A549 (cell line): ENCODE results near the gene BTG4. TPM values are rescaled to one million over a fixed set of nuclear protein-coding genes. Genes with fewer than 3 reads are reported as not detected.

Experiments used
- ATAC-seq, 2 experiments: fragments of 200-7000 bp in 1 of 2; fragments of >200 bp in 1 of 2; cut with Nextera tagmentation in 1 of 2; cut with Tn5 transposase in 1 of 2; 3 replicates each; pipeline versions ENCODE4 v1.8.0 to v1.9.1; 2018 to 2020; ENCODE audit warnings: mild to moderate bottlenecking in 1 of 2, moderate library complexity in 1 of 2
- CTCF ChIA-PET: fragments of 300-600 bp; sonication (Branson Sonifier 250); formaldehyde crosslinking; extraction: SDS; loops from one replicate; lab custom pipeline; 2021; ENCODE audit warnings: antibody characterized with exemption, inconsistent platforms; lab: Yijun Ruan, JAX
- POLR2A ChIA-PET: fragments of 350-600 bp; formaldehyde crosslinking; extraction: SDS; loops from one replicate; lab custom pipeline; 2021; ENCODE audit warnings: antibody characterized with exemption, inconsistent platforms; lab: Yijun Ruan, JAX
- DNase-seq, 2 experiments: peaks; one replicate each; pipeline versions ENCODE4 v3.0.0 to v3.0.0-alpha.2; 2011 to 2016; ENCODE audit warnings: low read depth in 1 of 2, low spot score in 1 of 2
- FAIRE-seq: peaks from 2 replicates; lab custom pipeline; 2011; peaks lifted over from hg19 to GRCh38; lab: Jason Lieb, UNC
- H3K27ac ChIP-seq, 2 experiments: fragments of >200 bp; sonication (Bioruptor Twin); formaldehyde crosslinking; 3 replicates each; pipeline ENCODE4 v1.5.1; 2016 to 2017
- H3K4me1 ChIP-seq: fragments of >200 bp; sonication (Bioruptor Twin); formaldehyde crosslinking; 3 replicates; pipeline ENCODE4 v1.6.1; 2016
- H3K4me2 ChIP-seq: fragments of >200 bp; sonication (Bioruptor Twin); formaldehyde crosslinking; 3 replicates; pipeline ENCODE4 v1.6.1; 2016
- H3K4me3 ChIP-seq: fragments of >200 bp; sonication (Bioruptor Twin); formaldehyde crosslinking; 3 replicates; pipeline ENCODE4 v1.5.1; 2016
- H3K9me3 ChIP-seq: fragments of >200 bp; sonication (Bioruptor Twin); formaldehyde crosslinking; 3 replicates; pipeline ENCODE4 v1.6.1; 2016
- CBX2 ChIP-seq: fragments of 200-600 bp; sonication (generic); IDR thresholded peaks from 2 replicates; pipeline ENCODE4 v1.6.1; 2016; ENCODE audit warnings: low read depth, mild to moderate bottlenecking, borderline replicate concordance
- CBX8 ChIP-seq: fragments of 200-600 bp; sonication (generic); IDR thresholded peaks from 2 replicates; pipeline ENCODE4 v1.6.1; 2016
- CEBPB ChIP-seq, 2 experiments: fragments of >200 bp in 1 of 2; sonication (Bioruptor Twin) in 1 of 2; formaldehyde crosslinking in 1 of 2; IDR thresholded peaks; 2 replicates each; pipeline ENCODE4 v1.6.1; 2012 to 2016
- CHD4 ChIP-seq: fragments of 200-600 bp; sonication (generic); IDR thresholded peaks from 2 replicates; pipeline ENCODE4 v1.6.1; 2016; ENCODE audit warnings: antibody characterized with exemption, mild to moderate bottlenecking, borderline replicate concordance
- ELK1 ChIP-seq: fragments of 150-350 bp; IDR thresholded peaks from 2 replicates; pipeline ENCODE4 v1.6.1; 2014; ENCODE audit warnings: low read depth, mild to moderate bottlenecking, low read length
- EP300 ChIP-seq, 2 experiments: fragments of >200 bp; sonication (Bioruptor Twin); formaldehyde crosslinking; IDR thresholded peaks; 2 replicates in 1 of 2; 3 replicates in 1 of 2; pipeline ENCODE4 v1.6.1; 2016 to 2017
- ESRRA ChIP-seq: fragments of 150-350 bp; IDR thresholded peaks from 2 replicates; pipeline ENCODE4 v1.6.1; 2014; ENCODE audit warnings: mild to moderate bottlenecking, low read length, borderline replicate concordance
- FOSB ChIP-seq: fragments of 250-450 bp; sonication (Bioruptor Pico); IDR thresholded peaks from 2 replicates; pipeline ENCODE4 v1.5.0; 2020; ENCODE audit warnings: mild to moderate bottlenecking, moderate library complexity
- GATA3 ChIP-seq: IDR thresholded peaks from 2 replicates; pipeline ENCODE4 v1.6.1; 2012; ENCODE audit warnings: borderline replicate concordance
- HDAC2 ChIP-seq: fragments of 200-600 bp; sonication (generic); IDR thresholded peaks from 2 replicates; pipeline ENCODE4 v1.6.1; 2016
- HMGXB4 ChIP-seq: fragments of 250-450 bp; sonication (Bioruptor Pico); IDR thresholded peaks from 2 replicates; pipeline ENCODE4 v1.5.0; 2021; ENCODE audit warnings: mild to moderate bottlenecking, moderate library complexity, borderline replicate concordance
- JUNB ChIP-seq: fragments of >200 bp; sonication (Bioruptor Twin); formaldehyde crosslinking; IDR thresholded peaks from 2 replicates; pipeline ENCODE4 v1.6.1; 2016
- KDM5A ChIP-seq: fragments of 200-600 bp; sonication (generic); IDR thresholded peaks from 2 replicates; pipeline ENCODE4 v1.6.1; 2016; ENCODE audit warnings: antibody characterized with exemption, mild to moderate bottlenecking
- MAFK ChIP-seq: fragments of 450-650 bp; IDR thresholded peaks from 2 replicates; pipeline ENCODE4 v1.6.1; 2014; ENCODE audit not compliant: partially characterized antibody
- NFE2L2 ChIP-seq: fragments of 150-350 bp; conservative IDR thresholded peaks from 2 replicates; pipeline ENCODE4 v1.6.1; 2014; ENCODE audit warnings: low read length
- PHF8 ChIP-seq: fragments of 200-600 bp; sonication (generic); IDR thresholded peaks from 2 replicates; pipeline ENCODE4 v1.6.1; 2016; ENCODE audit warnings: low read depth, mild to moderate bottlenecking, antibody characterized with exemption, moderate library complexity, borderline replicate concordance
- RAD21 ChIP-seq, 2 experiments: fragments of >200 bp in 1 of 2; sonication (Bioruptor Twin) in 1 of 2; formaldehyde crosslinking in 1 of 2; IDR thresholded peaks in 1 of 2; conservative IDR thresholded peaks in 1 of 2; 2 replicates in 1 of 2; 3 replicates in 1 of 2; pipeline ENCODE4 v1.6.1; 2012 to 2018; ENCODE audit warnings: inconsistent platforms in 1 of 2
- TFCP2L1 ChIP-seq: fragments of 250-450 bp; sonication (Bioruptor Pico); IDR thresholded peaks from 2 replicates; pipeline ENCODE4 v1.5.0; 2021; ENCODE audit warnings: mild to moderate bottlenecking
- ZC3H11A ChIP-seq: fragments of 450-650 bp; IDR thresholded peaks from 2 replicates; pipeline ENCODE4 v1.6.1; 2014; ENCODE audit warnings: antibody characterized with exemption, mild to moderate bottlenecking
- ZNF302 ChIP-seq: fragments of 250-450 bp; sonication (Bioruptor Pico); IDR thresholded peaks from 2 replicates; pipeline ENCODE4 v1.9.0; 2021; ENCODE audit warnings: inconsistent platforms, mild to moderate bottlenecking, moderate library complexity
- ZSCAN20 ChIP-seq: fragments of 250-450 bp; sonication (Bioruptor Pico); IDR thresholded peaks from 2 replicates; pipeline ENCODE4 v1.8.0; 2022; ENCODE audit warnings: mild to moderate bottlenecking, moderate library complexity
- WGBS: methylation state at CpG from one replicate; pipeline ENCODE4 v1.1.6; 2017; ENCODE audit errors: missing lambda C conversion rate; 5-methylcytosine and 5-hydroxymethylcytosine counted together
- polyA plus RNA-seq, 4 experiments: library from polyadenylated mRNA; depleted of rRNA in 3 of 4; stranded (reverse); fragments of >200 nt; fragmentation: RNase III in 1 of 4; extraction: RNeasy Plus Mini Kit Qiagen cat#74134 plus additional on column Dnase treatment in 1 of 4; gene quantifications; 2 replicates in 3 of 4; 3 replicates in 1 of 4; pipeline ENCODE4 v1.2.3, GENCODE V29; 2011 to 2017
- TF ChIP-seq, protein P1 (sequence below): fragments of 200-600 bp; sonication (generic); IDR thresholded peaks from 2 replicates; pipeline ENCODE4 v1.6.1; 2016; ENCODE audit warnings: antibody characterized with exemption, mild to moderate bottlenecking, moderate library complexity

BTG4 gene
- polyA plus RNA-seq, 2 of the 4 experiments (the other 2 are of a cell fraction): 0.23 to 0.36 TPM

DNA sequence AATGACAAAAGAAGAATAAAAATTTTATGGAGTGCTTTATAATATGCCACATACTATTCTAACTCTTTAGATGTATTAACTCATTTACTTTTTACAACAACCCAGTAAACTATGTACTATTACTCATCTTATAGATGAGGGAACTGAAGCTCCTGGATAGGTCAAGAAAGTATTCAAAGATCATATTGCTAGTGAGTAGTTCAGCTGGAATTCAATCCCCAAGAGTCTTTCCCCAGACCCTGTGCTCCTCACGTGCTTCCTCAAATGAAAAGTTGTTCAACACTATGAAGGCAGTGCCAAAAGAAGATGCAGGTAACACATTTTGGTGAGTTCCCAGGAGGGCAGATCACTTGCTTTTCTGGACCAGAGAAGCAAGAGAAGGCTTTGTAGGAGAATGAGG is 46.8 kb downstream of the BTG4 start:
- ChIA-PET CTCF (interaction anchor here (1.3 to 2.3 kb wide), 3 partner anchors 11 to 182 kb away, joined by 3 to 12 read pairs (median 4); no protein-coding TSS in a partner anchor), POLR2A (no interaction called here)
- no peak overlapping the region for H3K27ac ChIP-seq
- H3K4me1 ChIP-seq: no peaks in the 10 kb centered on the region
- FAIRE-seq (no peak), ATAC-seq (no peak), DNase-seq (no peak)
- WGBS: 29% methylated on average over 1 of the region's 1 CpG
- no peak overlapping the region for H3K4me3 ChIP-seq
- TF ChIP-seq PHF8: no peak
- no peak for TF ChIP-seq ZSCAN20 (CRISPR knock-in tag)
- no peak for TF ChIP-seq RAD21 (conservative IDR thresholded peaks at IDR 0.05 in 1 of 2, IDR thresholded peaks at IDR 0.05 in 1 of 2)
- TF ChIP-seq GATA3: no peak
- no peak for TF ChIP-seq CEBPB (IDR thresholded peaks at IDR 0.05)
- TF ChIP-seq CBX8: no peak
- no peaks in the 10 kb centered on the region for H3K9me3 ChIP-seq
- H3K4me2 ChIP-seq: no peak overlapping the region

DNA sequence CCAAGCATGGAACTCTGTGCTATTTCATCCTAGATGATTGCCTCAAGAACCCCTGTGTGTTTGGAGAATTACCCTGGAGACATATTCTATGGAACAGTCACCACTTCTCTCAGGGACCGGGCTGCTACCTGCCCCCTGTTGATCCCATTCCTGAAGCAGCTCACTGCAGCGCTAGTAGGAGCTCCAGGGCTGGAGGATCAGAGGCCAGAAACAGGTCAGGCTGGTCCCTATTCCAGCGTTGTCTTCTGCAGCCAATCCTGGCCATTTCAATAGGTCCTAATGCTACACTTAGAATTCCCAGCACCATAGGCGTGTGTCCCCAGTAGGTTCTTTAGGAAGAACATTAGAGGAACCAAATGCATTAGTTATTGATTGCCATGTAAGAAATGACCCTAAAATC is 48.9 kb downstream of the BTG4 start:
- TF ChIP-seq NFE2L2: no peak
- TF ChIP-seq TFCP2L1 (CRISPR knock-in tag): no peak
- no peak for TF ChIP-seq CBX2
- TF ChIP-seq ESRRA: no peak
- TF ChIP-seq ZC3H11A: no peak
- TF ChIP-seq ZNF302: no peak
- TF ChIP-seq, protein P1, sequence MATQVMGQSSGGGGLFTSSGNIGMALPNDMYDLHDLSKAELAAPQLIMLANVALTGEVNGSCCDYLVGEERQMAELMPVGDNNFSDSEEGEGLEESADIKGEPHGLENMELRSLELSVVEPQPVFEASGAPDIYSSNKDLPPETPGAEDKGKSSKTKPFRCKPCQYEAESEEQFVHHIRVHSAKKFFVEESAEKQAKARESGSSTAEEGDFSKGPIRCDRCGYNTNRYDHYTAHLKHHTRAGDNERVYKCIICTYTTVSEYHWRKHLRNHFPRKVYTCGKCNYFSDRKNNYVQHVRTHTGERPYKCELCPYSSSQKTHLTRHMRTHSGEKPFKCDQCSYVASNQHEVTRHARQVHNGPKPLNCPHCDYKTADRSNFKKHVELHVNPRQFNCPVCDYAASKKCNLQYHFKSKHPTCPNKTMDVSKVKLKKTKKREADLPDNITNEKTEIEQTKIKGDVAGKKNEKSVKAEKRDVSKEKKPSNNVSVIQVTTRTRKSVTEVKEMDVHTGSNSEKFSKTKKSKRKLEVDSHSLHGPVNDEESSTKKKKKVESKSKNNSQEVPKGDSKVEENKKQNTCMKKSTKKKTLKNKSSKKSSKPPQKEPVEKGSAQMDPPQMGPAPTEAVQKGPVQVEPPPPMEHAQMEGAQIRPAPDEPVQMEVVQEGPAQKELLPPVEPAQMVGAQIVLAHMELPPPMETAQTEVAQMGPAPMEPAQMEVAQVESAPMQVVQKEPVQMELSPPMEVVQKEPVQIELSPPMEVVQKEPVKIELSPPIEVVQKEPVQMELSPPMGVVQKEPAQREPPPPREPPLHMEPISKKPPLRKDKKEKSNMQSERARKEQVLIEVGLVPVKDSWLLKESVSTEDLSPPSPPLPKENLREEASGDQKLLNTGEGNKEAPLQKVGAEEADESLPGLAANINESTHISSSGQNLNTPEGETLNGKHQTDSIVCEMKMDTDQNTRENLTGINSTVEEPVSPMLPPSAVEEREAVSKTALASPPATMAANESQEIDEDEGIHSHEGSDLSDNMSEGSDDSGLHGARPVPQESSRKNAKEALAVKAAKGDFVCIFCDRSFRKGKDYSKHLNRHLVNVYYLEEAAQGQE: no peak
- TF ChIP-seq PHF8: no peak
- TF ChIP-seq CHD4: no peak
- TF ChIP-seq KDM5A: no peak
- no peak for TF ChIP-seq FOSB (CRISPR knock-in tag)
- no peak for TF ChIP-seq HMGXB4 (CRISPR knock-in tag)
- no peak for TF ChIP-seq HDAC2
- TF ChIP-seq EP300 (IDR thresholded peaks at IDR 0.05): no peak
- TF ChIP-seq MAFK: no peak
- no peak for TF ChIP-seq ELK1
- no peak for TF ChIP-seq JUNB
- no peak overlapping the region for H3K27ac ChIP-seq
- ChIA-PET CTCF (no interaction called here), POLR2A (no interaction called here)
- ATAC-seq (no peak), DNase-seq (no peak), FAIRE-seq (no peak)
- no peak overlapping the region for H3K4me3 ChIP-seq
- H3K9me3 ChIP-seq: no peaks in the 10 kb centered on the region
- 63% methylated on average over 2 of the region's 4 CpGs for WGBS
- no peaks in the 10 kb centered on the region for H3K4me1 ChIP-seq
- H3K4me2 ChIP-seq: no peak overlapping the region
